HG03097 (cell line): Measurements from ENCODE around the gene EPB41L2.

ENCODE experiments used
- ATAC-seq: cut with Tn5 transposase; IDR thresholded peaks from one replicate; pipeline ENCODE4 v1.9.1; 2021; ENCODE audit not compliant: unreplicated experiment, low FRiP score

Gene EPB41L2

DNA sequence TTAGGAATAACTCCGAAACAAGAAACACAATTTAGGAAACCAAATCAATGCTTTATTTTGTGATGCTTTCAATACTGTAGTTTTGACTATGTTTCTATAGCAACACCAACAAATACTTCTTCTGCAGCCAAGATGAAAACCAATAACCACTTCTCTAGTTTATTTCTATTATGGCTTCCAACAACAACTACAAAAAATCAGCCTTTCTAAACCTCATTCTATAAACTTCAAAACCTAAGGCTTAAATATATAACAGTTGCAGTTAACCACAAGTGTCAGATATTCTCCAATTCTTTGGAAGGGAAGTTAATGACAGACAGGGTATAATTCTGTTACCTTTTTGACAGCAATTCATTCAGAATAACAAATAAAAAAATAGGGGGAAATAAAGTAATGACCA, 80.9 kb downstream of the EPB41L2 start:
- ATAC-seq, result no peak

DNA sequence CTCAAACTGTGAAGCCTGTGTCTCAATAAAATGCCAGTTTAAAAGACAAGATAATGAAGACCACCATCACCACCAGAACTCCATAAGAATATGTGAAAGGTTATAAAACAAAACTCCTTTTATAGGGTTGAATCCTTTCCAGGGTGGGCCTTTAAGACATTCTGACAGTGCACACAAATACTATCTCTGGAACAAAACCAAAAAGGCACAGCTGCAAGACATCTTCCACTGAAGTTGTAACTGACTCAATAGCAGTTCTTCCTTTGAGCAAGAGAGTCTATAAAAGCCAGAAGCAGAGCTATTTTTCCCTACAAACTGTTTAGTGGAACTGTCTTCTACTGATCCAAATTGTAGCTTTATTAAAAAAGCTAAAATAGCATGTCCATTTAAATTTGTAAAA, 81.6 kb downstream of the EPB41L2 start:
- ATAC-seq, result no peak

DNA sequence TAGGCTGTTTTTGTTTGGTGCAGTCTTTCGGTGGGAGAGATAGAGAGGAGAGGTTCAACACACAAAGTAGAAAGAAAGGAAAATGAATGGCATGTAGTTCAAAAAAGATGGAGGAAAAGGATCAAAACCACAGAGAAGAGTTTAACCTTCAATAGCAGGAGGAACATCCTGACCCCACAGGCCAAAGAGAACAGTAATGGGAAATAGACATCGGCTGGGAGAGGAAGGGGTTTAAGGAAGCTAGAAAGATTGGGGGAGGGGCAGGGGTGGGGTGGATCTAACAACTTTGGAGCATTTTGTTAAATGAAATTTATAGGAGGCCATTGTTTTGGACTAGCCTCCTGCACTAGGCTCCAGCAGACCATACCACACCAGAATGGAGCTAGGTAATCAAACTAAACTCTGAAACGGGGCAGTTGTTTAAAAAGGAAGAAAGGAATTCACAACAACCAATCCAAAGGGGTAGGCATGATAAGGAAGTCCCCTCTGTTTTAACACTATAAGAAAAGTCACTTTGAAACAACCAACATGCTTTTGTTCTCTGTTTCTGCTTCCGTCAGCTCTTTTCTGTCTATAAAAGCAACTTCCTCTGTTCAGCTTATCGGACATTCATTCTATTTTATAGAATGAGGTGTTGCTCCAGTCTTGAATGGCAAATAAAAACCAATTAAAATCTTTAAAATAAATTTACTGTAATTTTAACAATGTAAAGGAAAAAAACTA, 82.6 kb downstream of the EPB41L2 start:
- ATAC-seq, result no peak

DNA sequence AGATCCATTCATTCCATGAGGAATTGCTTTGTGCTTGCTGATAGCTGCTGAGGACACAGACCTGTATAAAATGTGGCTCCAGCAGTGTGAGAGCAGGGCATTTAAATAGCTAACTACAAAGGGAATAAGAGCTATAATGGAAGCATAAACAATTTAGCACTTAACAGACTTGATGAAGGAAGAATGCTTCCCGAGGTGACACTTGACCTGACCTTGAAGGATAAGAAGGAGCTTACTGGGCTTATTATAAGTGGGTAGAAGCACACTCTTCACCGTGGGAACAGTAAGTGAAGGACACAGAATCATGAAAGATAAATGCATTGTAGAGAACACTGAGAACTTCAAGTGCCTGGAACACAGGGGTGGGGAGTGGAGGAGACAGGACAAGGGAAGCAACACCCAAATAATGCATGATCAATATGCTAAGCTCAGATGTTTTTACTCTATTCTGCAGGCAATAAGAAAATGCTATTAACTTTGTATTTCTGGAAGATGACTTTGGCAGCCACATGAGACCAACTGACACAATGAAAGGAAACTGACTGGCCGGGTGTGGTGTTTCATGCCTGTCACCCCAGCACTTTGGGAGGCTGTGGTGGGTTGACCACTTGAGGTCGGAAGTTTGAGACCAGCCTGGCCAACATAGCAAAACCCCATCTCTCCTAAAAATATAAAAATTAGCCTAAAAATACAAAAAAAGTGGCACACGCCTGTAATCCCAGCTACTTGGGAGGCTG, 84.2 kb downstream of the EPB41L2 start:
- no peak for ATAC-seq

DNA sequence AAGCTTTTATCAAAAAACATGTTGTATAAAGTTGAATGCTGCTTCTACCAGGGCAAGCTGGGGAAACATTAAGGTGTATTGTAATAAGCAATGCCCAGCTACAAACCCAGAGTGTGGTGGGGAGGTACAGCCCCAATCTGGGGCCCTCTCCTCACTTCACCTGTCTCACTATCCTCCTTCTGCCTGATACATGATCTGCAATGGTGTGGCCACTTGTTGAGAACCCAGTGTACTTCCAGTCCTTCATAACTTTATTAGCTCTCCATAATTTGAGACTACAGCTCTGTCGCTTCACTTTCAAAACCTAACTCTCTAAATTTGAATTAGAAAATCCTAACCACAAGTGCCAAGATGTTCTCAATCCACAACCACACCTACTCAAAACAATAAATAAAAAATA, 84.9 kb downstream of the EPB41L2 start:
- no peak for ATAC-seq

DNA sequence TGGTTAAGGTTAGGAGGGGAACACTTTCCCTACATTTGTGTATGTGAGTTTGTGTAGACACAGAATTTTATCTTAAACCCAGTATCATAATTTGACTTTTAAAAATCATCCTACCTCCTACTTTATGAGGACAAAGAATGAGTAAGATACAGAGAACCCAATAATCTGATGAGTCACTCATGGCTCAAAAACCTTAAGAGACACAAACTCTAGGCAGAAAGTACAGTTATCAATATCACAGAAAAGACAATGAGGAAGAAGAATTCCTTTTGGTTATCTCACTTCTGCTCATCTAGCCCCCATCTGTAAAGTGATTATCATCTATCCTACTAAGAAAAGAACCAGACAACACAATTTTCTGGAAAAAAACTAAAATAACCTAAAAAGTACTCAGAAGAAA, 87.7 kb downstream of the EPB41L2 start:
- ATAC-seq, result no peak

DNA sequence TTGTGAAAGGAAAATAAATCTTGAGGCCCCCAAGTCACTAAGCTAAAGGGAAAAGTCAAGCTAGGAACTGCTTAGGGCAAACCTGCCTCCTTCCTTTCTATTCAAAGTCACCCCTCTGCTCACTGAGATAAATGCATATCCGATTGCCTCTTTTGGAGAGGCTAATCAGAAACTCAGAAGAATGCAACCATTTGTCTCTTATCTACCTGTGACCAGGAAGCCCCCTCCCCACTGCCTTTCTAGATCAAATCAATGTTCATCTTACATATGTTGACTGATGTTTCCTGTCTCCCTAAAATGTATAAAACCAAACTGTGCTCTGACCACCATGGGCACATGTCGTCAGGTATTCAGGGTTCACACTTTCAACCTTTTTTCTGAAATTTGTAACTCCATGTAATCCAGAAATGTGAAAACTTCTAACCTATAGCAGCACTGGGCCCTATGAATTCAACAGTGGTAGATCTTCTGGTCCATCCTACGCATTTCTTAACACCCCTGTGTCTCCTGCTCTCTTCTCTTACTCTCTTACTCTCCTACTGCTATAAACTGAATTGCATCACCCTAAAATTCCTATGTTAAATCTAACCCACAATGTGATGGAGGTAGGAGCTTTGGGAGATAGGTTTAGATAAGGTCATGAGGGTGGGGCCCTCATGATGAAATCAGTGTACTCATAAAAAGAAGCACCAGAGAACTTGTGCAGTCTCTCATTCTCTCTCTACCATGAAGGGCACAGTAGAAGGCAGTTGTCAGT, 89.3 kb downstream of the EPB41L2 start:
- no peak for ATAC-seq

DNA sequence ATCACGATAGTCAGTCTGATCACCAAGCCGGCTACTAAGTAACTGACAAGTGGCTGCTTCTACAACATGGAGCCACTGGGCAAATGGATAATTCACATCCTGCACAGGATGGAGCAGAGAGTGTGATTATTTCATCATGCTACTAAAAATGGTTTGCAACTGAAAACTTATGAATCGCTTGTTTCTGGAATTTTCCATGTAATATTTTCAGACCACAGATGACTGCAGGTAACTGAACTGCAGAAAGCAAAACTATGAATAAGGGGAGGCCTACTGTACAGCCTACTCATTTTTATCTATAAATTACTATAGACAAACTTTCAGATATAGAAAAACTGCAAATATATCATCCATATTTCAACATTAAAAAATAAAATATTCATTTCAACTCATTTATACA, 91.5 kb downstream of the EPB41L2 start:
- ATAC-seq, result no peak

DNA sequence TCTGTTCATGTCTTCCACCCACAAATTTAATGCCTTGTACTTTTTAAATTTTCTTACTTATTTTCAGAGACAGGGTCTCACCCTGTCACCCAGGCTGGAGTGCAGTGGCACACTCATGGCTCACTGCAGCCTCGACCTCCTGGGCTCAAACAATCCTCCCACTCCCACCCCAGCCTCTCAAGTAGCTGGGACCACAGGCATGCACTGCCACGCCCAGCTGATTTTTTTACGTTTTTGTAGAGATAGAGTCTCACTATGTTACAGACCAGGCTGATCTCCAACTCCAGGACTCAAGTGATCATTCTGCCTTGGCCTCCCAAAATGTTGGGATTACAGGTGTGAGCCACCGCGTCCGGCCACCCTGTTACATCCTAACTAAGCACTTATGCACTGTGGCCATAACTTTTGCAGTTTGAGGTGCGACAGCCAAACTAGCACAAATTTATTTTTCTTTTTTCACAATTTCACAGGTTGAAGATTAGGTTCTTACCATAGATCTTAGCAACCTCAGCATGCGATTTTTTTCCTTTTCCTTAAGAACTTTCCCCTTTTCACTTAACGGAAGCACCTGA, 92.1 kb downstream of the EPB41L2 start:
- ATAC-seq, result no peak

DNA sequence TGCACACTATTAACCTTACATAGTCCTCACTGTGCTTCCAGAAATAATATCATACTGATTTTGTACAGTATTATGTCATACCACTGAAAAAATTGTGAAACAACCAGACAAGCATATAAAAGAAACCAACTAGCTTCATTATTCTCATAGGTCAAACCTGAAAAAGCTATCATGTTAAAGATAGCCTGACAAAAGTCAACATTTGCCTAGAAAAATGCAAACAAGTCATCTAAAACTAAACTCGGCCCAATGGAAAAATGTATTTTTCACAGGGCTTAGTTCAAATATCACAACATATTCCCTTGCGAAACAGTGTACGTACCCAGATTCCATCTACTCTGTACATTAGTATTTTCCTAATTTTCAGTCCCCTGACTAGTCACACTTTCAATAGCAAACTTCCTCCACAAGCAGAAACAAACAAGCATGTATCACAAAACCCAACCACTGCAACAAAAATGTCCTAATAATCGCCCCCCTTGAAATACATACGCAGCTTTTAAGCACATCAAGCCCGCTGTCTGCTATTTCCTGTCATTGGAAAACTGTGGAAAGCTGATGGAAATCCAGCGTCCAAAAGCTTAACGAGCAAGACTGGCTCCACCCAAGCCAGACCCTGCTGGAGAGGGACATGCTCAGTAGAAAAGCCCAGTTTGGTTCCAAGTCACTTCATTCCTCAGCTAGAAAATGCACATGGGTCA, 93.1 kb downstream of the EPB41L2 start:
- no peak for ATAC-seq

DNA sequence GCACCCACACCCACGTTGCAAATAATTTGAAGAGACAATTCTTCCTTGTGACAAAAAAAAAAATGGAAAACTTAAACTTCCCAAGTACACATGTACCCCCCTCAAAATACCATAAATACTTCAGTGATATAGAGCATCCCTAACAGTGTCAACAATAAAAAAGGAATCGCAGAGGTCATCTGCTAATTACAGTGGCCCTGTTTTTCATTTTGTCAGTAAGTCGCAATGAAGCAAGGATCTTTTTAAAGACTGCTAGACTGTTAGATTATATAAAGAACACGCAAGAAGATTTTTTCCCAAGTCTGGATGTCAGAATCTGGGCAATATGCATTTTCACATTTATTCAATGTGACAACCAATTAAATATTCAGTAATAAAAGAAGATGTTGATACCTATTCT, 93.9 kb downstream of the EPB41L2 start:
- no peak for ATAC-seq

DNA sequence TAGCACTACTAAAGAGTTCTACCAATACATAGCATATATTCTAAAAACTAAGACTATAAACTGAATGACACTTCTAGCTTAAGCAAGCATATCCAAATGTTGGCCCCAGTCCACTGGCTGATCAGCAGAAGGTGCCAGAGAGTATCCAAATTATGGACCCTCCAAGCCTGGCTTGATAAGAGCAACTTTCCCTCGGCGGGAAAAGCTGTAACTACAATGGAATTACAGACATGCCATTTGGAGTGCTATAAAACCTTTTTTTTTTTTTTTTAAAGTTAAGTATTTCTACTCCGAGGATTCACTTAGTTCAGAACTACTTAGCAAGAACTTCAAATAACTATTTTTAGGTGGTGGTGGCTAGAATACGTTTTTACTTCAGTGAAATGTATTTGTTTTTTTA, 94.6 kb downstream of the EPB41L2 start:
- no peak for ATAC-seq

DNA sequence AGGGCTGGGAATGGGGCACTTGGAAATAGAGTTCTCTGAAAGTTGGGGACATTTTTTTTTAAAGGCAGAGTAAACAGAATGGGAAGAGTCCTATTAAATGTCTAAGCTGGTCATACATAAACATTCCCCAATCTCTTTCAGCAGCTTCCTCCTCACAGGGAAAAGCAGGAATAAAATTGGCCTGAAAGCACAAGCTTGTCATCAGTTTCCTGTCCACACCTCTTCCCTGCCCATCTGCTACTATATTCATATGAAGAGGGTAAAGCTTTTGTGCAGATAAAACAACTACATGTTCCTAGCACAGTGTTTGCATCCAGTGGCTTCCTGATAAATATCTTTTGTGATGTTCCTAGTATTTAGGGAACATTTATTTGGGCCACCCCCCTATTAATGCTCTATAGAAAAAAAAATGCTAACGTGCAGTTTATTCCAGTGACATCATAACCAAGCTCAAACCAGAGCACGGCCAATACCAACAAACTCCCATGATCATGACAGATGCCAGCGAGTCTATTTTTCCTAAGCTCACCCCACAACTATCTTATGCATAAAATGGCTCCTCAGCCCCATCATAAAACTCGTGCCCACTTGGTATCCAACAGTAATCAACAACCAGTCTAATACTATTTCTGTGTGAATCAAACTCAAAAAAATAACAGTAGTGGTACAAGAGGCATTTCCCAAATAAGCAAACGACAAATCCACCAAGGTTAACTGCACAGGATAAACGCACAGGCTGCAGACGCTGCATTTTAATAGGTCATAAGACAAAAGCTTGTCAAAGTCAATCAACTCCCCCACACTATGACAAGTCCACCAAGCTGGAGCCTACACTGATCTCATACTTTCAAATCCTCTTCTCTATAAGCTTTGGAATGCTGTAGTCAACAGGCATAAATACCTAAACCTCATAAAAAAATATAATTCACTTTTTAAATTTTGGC, 95.3 kb downstream of the EPB41L2 start:
- no peak for ATAC-seq

DNA sequence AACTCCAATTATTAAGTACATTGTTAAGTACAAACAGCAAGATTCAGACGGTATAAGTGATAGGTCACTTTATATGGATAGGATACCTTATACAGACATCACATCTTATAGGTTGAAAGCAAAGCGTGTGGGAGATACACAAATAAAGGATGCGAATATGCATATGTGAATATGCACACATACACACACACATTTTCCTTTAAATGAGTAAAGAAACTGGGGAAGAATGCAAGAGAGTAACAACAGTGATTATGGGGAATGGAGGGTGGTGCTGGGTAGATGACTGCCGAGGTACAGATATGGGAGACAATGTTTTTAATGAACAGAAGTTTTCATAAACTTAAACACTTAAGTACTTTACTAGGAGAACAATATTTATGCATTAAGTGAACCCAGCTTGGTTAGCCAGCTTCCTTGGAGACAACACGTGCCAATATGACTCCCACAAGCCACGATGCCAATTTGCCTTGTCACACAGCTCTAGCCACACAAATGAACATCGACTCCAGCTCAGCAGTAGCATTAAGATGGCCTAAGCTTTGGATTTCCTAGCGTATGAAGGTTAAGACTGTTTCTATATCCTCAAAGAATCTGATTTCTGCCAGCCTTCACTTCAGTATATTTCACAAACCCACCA, 96.6 kb downstream of the EPB41L2 start:
- ATAC-seq, result no peak

DNA sequence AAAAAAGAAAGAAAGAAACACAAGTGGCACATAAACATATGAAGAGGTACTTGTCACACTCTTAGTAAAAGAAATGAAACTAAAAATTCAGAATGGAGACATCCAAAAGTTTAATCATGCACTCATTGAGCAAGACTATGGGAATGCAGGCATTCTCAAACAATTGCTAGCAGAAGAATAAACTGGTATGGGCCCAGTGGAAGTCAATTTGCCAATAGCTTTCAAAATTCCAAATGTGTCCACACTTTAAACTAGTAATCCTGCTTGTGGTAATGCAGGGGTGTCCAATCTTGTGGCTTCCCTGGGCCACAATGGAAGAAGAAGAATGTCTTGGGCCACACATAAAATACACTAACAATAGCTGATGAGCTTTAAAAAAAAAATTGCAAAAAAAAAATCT, 97.4 kb downstream of the EPB41L2 start:
- ATAC-seq, result no peak

DNA sequence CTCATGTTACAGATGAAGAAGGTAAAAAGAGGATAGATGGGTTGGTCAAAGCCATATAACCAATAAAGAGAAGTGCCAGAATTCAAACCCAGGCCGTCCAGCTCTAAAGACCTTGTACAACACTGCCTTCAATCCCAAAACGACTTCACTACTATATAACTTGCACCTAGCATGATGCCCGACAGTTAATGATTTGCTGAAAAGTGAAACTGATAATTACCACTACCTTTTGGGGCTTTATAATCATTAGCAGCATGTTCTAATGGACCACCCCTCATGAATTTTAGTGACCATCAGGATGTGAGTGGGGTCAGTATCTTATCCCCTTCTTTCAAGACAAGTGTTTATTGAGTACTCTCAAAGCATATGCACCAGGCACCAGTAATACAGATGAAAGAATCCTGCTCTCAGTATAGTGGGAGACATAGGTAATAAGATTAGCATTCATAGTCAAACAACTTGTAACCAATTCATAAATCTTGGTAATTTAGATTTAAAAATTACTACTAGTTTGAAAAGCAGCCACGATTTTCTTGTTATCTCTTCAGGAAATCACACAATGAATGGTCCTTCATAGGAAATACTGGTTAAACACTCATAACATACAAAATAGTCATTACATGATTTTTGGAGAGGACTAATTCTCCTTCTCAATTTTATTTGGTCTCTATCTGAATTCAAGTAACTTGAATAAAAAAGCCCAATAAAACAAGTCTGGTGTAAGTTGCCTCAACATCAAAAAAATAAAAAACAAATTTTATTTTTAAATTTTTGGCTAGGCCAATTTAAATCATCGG, 98.0 kb downstream of the EPB41L2 start:
- ATAC-seq, result no peak

DNA sequence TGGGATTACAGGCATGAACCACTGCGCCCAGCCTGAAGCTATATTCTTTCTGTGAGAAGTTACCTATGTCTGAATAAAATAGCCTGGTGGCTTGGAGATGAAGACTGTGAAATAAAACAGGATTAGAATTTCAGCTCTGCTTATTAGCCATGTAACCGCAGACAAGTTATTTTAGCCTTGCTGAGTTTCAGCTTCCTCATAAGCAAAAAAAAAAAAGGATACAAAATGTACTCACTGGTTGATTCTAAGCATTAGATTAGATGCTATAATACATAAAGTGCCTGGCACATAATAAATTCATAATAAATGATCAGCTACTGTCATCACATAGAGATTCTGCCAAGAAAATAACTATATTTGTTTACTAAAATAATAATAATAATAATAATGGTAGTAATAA, 98.8 kb downstream of the EPB41L2 start:
- no peak for ATAC-seq

DNA sequence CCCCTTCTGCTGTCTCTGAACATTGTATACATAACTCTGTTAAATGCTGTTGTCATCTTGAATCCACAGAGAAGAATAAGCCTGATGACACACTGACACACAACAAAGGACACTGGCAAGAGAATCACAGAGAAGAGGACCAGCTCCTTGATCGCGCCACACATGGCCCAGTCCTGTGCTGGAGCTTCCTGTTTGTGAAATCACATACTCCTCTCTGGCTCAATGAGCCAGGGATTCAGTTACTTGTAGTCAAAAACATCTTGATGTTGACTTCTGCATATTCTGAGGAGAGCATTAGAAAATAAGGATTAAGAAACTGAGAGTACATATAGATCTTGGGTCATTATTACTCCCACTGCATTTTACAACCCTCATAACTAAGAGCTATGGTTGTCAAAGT, 100.1 kb downstream of the EPB41L2 start:
- no peak for ATAC-seq
